ENCODE results near the gene CHD2.

CHD2 gene

DNA sequence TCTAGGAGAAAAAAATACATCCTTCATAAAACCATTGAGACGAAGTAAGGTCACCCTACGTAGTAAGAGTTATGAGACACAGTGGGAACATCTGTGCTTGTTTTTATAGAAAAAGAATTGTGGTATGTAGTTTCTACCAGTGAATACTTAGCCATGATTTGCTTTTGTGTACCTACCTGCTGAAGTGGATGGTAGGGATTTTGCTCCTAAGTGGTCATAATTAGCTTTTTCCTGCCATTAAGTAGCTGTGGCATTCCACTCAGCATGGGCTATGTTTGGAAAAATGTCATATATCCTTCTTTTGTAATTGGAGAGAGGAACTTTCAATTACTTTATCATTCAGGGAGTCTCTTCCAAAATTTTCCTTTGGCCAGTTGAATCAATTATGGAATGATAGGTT is 63.7 kb downstream of the CHD2 start:
- no peak for DNase-seq

DNA sequence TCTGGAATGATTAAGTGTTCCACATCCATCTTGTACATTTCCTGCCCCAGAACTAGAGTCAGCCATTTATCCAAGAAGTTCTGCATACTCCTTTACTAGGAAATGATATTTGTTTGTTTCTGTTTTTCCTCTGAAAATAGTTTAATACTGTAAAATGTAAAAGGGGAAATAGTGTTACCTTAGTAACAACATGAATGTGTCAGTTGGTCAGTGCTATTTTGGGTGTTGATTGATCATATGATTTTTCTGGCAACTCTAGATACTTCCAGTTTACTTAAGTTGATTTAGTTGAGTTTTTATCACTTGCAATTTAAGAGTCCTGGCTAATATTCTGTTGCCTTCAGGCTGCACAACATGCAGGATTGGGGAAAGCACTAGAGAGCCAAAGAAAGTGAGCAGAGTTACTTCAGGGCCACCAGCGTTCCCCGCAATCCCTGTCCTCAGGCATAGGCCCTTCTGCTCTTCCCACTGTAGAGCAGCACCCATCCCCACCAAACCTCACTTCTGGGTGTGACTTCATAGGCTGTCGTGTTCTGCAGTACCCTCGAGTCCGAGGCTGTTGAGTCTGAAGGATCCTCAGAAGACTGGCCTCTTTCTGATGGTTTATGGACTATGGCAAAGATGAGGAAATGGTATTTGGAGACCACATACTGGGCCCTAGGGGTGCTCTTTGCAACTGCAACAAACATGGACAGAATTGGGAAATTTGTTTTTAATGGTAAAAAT is 69.0 kb downstream of the CHD2 start:
- DNase-seq, result no peak

DNA sequence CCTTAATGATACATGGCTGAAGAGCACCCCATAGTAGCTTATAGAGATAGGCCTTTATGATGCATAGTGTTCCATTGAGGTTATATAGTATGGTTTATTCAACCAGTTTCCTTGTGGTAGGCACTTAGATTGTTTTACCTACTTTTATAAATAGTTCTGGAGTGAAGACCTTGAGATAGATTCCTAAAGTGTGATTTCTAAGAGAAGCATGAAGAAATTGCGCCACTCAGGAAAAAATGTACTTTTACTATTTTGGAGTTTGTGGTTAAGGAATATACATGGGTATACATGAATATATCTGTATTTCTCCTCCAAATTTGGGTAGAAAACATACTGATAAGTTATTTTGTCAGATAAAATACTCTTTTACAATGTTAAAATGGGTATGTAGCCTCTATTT is 70.5 kb downstream of the CHD2 start:
- no peak for DNase-seq

DNA sequence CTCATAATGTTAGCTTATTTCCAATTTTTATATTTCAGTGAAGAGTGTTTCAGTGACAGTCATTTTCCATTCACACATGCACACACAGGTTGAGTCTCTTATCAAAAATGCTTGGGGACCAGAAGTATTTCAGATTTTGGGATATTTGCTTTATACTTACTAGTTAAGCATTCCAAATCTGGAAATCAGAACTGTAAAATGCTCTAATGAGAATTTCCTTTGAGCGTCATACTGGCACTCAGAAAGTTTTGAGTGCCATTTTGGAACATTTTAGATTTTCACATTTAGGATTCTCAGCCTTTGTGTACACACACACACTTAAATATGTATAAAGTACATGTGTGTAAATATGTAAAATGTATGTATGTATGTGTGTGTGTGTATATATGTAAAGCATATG is 71.0 kb downstream of the CHD2 start:
- DNase-seq, result no peak

DNA sequence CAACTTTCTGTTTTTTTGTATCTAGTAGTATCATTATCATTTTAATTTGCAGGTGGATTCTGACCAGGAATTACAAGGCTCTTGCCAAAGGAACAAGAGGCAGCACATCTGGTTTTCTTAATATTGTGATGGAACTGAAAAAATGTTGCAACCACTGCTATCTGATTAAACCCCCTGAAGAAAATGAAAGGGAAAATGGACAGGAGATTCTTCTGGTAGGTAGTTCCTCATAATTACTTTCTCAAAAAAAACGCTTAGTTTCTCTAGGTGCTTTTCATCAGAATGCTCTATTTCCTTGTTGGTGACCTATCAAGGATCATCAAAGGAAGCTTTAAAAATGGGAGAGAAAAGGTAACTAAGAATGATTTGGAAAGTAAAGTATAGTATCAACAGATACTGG is 71.6 kb downstream of the CHD2 start:
- no peak for DNase-seq

DNA sequence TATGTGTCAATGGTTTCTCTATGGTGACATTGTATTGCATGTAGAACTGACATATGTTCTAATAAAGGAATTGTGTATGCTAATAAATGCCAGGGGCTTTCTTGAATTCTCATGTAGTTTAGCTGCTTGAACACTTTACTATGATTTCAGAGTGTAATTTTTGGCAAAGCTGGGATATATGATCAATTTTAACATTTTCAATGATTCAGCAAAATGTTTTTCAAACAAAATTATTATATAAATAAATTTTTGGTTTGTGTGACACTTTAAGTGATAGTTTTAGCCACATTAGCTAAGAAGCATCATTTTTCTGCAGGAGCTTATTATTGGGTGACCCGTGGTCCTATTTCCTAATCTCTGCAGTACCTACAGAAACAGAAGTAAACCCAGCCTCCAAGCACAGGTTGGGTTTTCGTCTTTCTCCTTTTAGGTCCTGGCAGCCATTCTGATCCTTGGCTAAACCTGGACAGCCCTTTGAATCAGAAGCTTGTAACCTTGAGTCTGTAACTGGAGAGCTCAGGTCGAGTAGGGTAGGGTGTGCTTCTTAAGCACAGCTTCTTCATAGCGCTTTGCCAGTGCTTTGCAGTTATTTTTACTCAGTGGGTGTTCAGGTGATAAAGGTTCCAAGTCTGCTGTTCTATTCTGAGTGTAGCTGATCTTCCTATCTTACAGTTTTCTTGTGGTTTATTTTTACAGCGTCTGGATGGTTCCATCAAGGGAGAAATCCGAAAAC is 74.2 kb downstream of the CHD2 start:
- DNase-seq, result no peak

DNA sequence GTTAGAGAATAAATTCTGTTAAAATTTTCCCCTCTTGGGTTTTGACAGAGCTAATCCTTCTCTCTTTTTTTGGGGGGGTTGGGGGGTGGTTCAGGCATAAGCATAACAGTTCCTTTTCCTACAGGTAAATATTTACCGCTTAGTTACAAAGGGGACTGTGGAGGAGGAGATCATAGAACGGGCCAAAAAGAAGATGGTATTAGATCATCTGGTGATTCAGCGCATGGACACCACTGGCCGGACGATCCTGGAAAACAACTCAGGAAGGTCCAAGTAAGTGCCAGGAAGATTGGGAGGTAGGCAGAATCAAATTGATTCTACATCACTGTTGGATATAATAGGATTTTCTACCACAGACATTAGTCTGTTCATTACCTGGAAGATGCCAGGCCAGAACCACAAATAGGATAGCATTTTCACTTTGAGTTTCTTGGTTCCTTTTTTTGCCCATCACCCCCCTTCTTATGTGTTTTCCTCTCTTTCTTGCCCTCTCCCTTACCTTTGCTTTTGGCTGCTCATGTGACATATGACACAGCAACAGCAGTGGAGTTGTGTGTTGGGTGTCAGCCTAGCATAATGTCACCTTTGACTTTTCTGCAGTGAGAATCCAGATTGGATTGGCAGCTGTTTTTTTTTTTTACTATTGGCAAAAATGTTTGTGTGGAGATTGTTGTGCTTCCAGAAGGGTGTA is 79.0 kb downstream of the CHD2 start:
- DNase-seq, result no peak

DNA sequence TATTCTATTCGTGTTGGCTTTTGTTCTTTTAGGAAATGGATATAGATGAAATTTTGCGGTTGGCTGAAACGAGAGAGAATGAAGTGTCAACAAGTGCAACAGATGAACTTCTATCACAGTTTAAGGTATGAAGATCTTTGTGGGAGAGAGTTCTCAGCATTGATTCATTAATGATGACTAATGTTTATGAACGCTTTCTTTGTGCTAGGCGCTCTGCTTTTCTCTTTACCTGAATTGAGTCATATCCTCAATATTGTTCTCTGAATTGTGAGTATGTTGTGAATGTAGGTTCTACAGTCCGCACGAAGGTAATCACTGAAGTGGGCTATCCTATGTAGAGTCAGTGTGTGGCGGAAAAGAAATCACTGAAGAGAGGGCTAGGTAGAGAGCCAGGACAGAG is 81.2 kb downstream of the CHD2 start:
- DNase-seq, result no peak

DNA sequence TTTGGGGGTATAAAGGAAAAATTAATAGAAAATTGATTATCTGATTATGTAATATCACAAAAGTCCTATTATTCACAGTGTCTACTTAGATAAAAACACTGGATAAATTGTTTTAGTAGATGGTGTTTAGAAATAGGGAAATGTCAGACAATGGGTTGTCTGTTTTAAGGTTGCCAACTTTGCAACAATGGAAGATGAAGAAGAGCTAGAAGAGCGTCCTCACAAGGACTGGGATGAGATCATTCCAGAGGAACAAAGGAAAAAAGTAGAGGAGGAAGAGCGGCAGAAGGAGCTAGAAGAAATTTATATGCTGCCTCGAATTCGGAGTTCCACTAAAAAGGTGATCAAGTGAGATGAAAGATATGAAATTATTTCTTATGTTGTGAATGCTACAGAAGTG is 84.0 kb downstream of the CHD2 start:
- DNase-seq, result no peak

DNA sequence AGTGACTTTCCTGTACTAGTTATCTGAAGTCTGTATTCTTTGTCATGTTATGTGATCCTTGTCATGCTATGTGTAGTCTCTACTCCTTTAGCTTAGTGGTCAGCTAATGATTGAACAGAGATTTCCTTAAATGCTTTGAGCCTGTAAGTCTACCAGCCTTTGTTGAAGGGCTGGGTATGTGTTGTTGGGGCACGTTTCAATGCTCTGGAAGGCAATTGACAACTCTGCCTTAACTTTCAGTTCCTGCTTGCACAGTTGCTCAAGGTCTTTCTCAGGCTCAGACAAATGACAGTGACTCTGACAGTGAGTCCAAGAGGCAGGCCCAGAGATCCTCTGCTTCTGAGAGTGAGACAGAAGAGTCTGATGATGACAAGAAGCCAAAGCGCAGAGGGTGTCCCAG is 89.3 kb downstream of the CHD2 start:
- DNase-seq, result no peak

DNA sequence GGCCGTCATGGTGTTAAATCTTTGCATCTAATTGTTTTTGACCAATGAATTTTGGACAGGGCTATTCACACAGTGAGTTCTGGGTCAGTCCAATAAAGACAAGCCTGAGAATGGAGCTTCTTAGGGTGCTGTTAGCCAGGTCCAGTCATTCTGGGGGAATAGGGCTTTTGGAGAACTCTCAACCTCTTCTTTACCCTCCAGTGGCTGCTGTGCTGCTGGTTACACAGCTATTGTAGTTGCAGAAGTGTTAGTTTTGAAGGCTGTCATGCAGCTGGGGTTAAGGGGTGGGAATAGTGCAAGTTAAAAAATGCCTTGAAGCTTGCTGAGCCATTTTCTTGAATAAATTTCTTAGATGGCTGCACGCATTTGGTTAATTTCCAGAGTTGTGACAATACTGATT is 89.9 kb downstream of the CHD2 start:
- DNase-seq, result no peak

DNA sequence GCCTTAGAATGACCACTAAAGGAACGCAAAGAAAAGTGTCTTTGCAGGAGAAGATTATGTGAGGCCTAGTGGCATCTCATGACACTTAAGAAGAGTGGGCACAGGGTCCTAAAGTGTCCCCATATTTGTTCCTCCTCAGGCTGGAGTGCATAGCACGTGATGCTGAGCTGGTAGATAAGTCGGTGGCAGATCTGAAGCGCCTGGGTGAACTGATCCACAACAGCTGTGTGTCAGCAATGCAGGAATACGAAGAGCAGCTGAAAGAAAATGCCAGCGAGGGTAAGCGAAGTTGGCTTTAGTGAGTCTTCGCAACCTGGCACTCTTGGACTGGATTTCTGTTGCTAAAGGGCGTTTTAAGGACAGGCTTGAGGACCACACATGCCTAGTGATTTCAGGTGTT is 92.6 kb downstream of the CHD2 start:
- DNase-seq, result no peak

DNA sequence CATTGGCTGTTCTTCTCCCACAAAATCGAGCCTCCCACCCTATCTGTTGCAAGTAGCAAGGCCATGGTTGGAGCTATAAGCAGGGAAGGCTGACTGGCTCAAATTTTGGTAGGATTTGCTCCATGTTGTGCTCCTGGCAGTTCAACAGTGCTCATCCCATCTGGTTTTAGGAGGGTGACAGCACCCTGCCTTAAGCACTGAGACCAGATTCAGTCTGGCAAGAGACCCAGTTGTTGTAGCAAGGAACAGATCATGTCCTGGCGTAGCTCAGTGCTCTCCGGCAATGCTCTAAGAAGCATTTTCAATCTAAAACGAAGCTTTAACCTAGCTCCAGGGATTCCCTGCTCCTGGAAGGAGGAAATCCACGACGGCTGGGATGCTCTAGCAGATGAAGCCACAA is 97.7 kb downstream of the CHD2 start:
- no peak for DNase-seq

DNA sequence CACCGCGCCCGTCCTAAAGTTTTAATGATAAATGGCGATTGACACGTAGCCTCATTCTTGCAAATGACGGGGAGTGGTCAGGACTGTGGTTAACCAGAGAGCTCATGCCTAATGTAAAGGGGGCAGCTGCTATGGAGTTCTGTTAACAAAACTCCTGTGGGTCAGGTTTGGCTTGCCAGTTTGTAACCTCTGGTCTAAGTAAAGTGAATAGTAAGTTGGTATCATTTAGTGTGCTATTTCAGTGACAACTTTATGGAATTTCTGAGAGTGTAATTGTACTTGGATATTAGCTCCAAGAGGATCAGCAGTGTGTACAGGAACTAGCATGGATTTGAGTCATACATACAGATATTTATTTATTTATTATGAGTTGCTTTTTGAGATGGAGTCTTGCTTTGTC is 101.0 kb downstream of the CHD2 start:
- DNase-seq, result no peak

DNA sequence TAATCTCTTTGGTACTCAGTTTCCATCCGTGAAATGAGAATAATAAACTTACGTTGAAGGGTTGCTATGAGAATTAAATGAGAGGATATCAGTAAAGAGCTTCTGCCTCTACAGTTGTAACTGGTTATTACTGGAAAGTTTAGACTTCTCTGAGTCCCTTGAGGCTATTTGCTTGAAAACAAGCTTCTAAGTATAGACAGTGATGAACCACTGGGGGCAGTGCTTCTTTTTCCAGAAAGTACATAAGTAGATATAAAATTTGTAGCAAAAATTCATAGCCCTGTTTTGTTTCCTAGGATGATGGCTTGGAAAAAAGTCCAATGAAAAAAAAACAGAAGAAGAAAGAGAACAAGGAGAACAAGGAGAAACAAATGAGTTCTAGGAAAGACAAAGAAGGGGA is 101.8 kb downstream of the CHD2 start:
- no peak for DNase-seq

DNA sequence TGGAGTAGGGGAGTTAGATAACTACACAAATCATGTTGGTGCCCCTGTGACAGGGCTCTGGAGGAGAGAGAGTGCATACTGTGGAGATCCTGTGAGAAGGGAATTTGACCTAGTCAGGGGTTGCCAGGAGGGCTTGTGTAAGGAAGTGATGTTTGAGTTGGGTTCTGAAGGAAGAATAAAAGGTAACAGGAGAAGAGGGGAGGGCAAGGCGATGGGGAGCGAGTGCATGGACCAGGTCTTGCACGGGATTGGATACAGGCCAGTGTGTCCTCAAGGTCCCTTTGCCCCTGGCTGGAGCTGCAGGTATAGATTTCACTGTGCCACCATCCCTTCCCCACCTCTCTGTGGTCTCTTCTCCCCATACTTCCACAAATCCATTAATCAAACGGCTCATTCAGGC is 105.0 kb downstream of the CHD2 start:
- no peak for DNase-seq

DNA sequence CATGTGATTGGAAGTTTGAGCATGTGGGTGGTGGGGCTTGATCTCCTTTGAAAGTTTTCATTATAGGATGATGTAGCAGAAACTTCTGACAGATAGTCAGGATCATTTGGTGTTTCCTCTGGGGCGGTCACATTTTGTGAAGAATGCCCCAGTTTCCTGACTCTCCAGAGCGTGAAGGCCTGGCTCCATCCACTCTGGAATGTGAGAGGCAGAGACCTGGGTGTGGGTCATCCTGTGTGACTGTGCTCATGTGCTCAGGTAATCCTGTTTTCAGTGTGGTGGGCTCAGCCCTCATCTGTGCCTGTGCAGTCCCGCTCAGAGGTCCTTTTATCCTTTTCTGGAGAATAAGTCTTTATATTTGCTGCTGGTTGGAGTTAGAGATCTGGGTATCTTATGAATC is 107.9 kb downstream of the CHD2 start:
- DNase-seq, result no peak

DNA sequence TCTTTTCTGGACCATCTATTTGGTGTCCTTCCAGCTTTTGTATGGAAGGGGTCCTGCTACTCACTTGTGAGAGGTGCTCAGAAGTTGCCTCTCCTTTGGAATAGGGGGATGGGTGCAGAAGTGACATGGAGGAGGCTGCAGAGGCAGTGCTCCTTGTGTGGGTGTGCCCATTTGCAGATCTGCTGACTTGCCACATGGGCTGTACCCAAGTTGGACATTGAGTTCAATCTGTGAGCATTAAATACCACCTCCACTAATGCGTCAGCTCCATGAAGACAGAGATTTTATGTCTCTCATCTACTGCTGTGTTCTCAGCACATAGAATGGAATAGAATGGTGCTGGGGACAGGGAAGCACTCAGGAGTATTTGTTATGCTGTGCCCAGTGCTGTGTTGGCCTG is 112.7 kb downstream of the CHD2 start:
- no peak for DNase-seq

DNA sequence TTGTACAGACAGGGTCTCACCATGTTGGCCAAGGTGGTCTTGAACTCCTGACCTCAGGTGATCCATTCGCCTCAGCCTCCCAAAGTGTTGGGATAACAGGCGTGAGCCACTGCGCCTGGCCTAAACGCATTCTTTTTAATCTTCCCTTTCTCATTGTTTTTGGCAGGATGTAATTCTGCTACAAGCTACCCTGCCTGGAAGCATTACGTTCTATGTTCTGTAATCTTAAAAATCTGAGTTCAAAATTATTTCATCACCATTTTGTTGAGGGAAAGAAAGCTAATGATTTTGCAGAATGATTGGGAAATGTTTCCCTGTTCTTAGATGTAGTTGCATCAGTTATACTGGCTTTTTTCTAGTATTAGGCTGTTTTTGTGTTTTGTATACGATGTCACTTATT is 117.4 kb downstream of the CHD2 start:
- DNase-seq, result no peak

DNA sequence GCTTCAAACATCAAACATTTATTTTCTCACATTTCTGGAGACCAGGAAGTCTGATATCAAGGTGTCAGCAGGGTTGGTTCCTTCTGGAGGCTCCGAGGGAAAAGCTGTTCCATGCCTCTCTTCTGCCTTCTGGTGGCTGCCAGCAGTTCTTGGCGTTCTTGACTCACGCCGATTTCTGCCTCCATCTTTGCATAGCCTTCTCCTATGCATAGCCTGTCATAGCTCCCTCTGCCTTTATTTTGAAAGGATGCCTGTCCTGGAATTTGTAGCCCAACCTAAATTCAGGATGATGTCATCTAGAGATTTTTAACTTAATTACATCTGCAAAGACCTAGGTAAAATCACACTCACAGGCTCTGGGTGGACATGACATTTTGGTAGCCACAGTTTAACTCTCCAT is 118.5 kb downstream of the CHD2 start:
- no peak for DNase-seq

DNA sequence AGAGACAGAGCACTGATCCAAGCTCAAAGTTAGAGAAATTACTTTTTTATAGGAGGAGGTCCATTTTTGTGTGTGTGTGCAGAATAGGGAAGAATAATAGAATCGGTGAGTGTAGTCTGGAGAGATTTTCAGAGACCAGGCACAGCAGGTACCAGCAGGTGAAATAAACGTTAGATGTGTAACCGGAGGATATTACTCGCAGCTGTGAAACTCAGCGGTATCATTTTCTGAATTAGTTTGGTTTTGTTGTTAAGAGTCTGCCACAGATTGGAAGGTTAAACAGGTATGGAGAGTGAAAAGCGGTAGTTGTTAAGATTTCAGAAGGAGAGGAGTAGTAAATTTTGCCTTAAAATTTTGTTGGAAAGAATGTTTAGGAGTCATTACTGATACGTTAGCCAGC is 119.0 kb downstream of the CHD2 start:
- DNase-seq, result no peak

DNA sequence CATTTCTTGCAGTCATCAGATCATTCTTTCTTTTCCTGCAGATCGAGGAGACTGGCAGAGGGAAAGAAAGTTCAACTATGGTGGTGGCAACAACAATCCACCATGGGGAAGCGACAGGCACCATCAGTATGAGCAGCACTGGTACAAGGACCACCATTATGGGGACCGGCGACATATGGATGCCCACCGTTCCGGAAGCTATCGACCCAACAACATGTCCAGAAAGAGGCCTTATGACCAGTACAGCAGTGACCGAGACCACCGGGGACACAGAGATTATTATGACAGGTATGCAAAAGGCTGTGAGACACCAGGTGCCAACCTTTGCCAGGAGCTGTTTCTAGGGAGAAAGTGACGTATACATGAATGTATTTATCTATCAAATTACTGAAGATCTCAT is 119.8 kb downstream of the CHD2 start:
- DNase-seq, result no peak

DNA sequence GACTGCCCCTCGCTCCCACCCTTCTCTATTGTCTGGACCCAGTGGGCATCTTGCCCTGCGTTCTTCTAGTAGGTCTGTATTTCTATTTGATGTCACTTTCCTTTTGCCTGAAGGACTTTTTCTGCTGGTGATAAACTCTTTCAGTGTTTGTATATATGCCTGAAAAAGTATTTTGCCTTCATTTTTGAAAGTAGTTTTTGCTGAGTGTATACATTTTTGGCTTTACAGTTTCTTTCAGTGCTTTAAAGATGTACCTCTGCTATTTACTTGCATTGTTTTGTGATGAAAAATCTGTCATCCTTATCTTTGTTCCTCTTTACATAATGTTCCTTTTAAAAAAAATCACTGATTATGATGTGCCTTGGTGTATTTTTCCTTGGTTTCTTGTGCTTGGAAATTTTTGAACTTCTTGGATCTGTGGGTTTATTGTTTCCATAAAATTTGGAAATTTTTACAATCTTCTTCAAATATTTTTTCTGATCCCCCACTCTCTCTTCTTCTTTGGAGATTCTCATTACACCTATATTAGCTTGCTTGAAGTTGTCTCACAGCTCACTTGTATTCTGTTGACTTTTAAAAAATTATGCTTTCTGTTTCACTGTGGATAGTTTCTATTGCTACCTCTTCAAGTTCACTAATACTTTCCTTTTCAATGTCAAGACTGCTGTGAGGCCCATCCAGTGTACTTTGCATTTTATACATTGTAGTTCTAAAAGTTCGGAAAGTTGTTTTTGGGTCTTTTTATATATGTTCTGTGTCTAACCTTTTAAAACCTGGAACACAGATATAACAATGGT is 121.0 kb downstream of the CHD2 start:
- DNase-seq, result no peak

DNA sequence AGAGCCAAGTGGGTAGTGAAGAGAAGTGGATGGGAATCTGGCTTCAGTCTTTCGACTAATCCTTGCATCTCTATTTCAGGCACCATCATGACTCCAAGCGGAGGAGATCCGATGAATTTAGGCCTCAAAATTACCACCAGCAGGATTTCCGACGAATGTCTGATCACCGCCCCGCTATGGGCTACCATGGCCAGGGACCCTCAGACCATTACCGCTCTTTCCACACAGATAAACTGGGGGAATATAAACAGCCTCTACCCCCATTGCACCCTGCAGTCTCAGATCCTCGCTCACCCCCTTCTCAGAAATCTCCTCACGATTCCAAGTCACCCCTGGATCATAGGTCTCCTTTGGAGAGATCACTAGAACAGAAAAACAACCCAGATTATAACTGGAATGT is 124.2 kb downstream of the CHD2 start:
- DNase-seq, result no peak

Data from activated naive CD4-positive, alpha-beta T cell treated with Interleukin-2 at 50 U/mL for 16 hours (primary cell).